Stimulated activated naive CD8-positive, alpha-beta T cell treated with anti-CD3 and anti-CD28 coated beads, Interleukin-15, Interleukin-2, amounts not matched to agents 100 U/mL and 50 U/mL, for 24 hours (primary cell): ENCODE results near the gene NOP58.
"Not testable (repeated sequence)": the region's sequence is repeated elsewhere in the genome, so short reads cannot be mapped to it uniquely, and the experiment has no call there.

Source experiments
- ATAC-seq: fragments of 150-1000 bp; cut with Tn5 transposase; one replicate; pipeline ENCODE4 v1.10.0; 2021
- DNase-seq: peaks from one replicate; pipeline ENCODE4 v3.0.0; 2021

NOP58 gene

GRCh38 chr2:202307690-202308089, 42.1 kb downstream of the NOP58 start:
- DNase-seq (no peak), ATAC-seq (no peak)

- DNase-seq, result no peak
- no peak for ATAC-seq
These were observed 46.3 kb downstream of the NOP58 start for GRCh38 chr2:202311823-202312388.

DNA sequence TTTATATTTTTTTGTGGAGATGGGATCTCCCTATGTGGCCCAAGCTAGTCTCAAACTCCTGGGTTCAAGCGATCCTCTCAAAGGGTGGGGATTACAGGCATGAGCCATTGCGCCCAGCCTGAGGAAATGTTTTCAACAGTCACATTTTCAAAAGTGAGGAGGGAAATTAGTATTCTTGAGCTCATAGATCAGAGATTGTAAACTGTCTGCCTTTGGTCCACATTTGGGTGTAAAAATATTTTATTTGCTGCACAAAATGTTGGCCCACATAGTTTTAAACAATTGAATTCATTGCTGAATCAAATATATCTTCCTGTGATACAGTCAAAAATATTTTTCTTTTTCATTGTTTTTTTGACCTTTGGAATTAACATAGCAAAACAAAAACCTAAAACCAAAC, 48.6 kb downstream of the NOP58 start:
- ATAC-seq (no peak), DNase-seq (no peak)

GRCh38 chr2:202317080-202317857, 51.7 kb downstream of the NOP58 start:
- ATAC-seq (no peak), DNase-seq (no peak)

GRCh38 chr2:202320362-202320761, 54.8 kb downstream of the NOP58 start:
- ATAC-seq, result not testable (repeated sequence)

DNA sequence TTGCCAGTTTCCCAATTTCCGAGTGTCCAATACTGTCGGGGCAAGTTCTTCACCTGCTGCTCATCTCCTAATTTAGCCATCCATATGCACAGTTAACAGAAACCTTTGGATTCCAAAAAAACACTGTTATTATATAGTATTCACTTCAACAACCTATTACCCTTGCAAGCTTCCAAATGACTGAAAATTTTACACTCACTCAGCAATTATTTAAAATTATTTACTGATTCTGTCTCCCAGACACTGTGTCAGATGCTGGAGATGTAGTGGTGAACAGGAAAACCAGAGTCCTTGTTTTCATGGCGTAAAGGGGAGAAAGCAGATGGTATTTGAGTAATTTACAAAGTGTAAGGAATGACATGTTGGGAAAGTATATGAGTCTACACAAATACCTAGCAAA, 56.9 kb downstream of the NOP58 start:
- ATAC-seq (no peak), DNase-seq (no peak)

More at GRCh38 chr2:202320362-202320761, 54.8 kb downstream of the NOP58 start:
- not testable (repeated sequence) for DNase-seq

DNA sequence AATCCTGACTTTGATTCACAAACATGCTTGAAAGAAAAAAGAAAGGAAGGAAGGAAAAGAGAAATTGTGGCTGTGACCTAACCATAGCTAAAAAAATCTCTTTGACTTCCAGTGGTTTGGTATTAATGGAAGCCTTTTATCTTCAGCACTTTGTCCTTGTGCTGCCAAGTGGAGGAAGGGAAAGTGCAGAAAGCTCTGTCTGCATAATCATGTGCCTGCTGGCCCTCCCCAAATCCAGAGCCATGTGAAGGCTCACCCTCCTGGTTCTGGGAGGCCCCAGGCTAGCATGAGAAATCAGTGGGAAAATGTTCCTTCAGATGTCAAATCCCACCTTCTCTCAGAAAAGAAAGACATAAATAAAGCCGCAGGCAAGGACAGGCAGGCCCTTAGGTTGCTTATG, 62.3 kb downstream of the NOP58 start:
- DNase-seq (no peak), ATAC-seq (no peak)

GRCh38 chr2:202335791-202336467, 70.4 kb downstream of the NOP58 start:
- DNase-seq (no peak), ATAC-seq (no peak)

DNA sequence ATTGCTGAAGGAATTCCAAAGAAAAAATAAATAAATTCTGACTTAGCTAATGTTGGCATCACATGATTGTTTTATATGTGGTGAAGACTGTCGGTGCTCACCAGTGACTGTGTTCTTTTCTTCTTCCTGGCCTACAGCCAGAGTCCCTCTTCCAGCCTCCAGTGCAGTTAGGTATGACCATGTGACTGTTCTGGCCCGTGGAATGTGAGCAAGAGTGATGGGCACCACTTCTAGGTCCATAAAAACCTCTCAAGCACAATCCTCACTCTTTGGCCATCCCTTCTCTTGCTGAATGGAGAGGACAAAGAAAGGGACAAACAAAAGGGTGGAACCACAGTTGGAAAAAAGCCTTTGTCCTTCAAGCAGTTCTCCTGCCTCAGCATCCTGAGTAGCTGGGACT, 71.6 kb downstream of the NOP58 start:
- no peak for ATAC-seq
- DNase-seq, result no peak

- ATAC-seq, result no peak
These were observed 72.3 kb downstream of the NOP58 start for GRCh38 chr2:202337706-202338346.

GRCh38 chr2:202339071-202339870, 73.7 kb downstream of the NOP58 start:
- DNase-seq, result no peak
- no peak for ATAC-seq

More at GRCh38 chr2:202337706-202338346, 72.3 kb downstream of the NOP58 start:
- DNase-seq, result no peak

- no peak for ATAC-seq
- no peak for DNase-seq
These were observed 78.6 kb downstream of the NOP58 start for GRCh38 chr2:202344178-202344577.

- DNase-seq (no peak), ATAC-seq (no peak)
These were observed 80.6 kb downstream of the NOP58 start for GRCh38 chr2:202346180-202346579.
